Cardiac fibroblast (primary cell): ENCODE results near the gene SMIM35.
"Not testable (repeated sequence)": the region's sequence is repeated elsewhere in the genome, so short reads cannot be mapped to it uniquely, and the experiment has no call there.

Source experiments
- DNase-seq, 2 donors: peaks; one replicate each; pipeline versions ENCODE4 v3.0.0 to v3.0.0-alpha.2; 2010; ENCODE audit warnings: low read depth in 2 of 2
- H3K4me3 ChIP-seq, 2 donors: replicated peaks in 1 of 2; 1 replicate in 1 of 2; 2 replicates in 1 of 2; pipeline ENCODE4 v1.5.1; 2011; ENCODE audit warnings: low read depth in 2 of 2, low read length in 2 of 2, mild to moderate bottlenecking in 2 of 2, moderate library complexity in 1 of 2
- TF ChIP-seq, protein P1 (sequence below): IDR thresholded peaks from one replicate; pipeline ENCODE4 v1.5.1; 2011; ENCODE audit warnings: low read depth, mild to moderate bottlenecking, low read length, inconsistent platforms

SMIM35 gene

DNA sequence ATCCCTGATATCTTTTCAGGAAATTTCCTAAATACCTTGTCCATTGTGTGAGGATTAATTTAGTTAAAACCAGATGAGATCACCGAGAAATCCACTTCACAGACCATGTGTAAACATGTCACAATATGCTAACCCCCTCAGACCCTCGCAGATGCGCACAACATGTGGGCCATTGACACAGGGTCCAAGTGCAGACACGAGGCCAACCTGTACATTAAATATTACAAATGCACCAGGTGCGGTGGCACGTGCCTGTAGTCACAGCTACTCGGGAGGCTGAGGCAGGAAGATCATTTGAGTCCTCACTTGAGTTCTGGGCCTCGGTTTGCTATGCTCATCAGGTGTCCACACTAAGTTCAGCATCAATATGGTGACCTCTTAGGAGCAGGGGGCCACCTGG, 19.8 kb downstream of the SMIM35 start:
- TF ChIP-seq, protein P1, sequence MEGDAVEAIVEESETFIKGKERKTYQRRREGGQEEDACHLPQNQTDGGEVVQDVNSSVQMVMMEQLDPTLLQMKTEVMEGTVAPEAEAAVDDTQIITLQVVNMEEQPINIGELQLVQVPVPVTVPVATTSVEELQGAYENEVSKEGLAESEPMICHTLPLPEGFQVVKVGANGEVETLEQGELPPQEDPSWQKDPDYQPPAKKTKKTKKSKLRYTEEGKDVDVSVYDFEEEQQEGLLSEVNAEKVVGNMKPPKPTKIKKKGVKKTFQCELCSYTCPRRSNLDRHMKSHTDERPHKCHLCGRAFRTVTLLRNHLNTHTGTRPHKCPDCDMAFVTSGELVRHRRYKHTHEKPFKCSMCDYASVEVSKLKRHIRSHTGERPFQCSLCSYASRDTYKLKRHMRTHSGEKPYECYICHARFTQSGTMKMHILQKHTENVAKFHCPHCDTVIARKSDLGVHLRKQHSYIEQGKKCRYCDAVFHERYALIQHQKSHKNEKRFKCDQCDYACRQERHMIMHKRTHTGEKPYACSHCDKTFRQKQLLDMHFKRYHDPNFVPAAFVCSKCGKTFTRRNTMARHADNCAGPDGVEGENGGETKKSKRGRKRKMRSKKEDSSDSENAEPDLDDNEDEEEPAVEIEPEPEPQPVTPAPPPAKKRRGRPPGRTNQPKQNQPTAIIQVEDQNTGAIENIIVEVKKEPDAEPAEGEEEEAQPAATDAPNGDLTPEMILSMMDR: no peak
- no peak overlapping the region for H3K4me3 ChIP-seq
- DNase-seq: no peak

DNA sequence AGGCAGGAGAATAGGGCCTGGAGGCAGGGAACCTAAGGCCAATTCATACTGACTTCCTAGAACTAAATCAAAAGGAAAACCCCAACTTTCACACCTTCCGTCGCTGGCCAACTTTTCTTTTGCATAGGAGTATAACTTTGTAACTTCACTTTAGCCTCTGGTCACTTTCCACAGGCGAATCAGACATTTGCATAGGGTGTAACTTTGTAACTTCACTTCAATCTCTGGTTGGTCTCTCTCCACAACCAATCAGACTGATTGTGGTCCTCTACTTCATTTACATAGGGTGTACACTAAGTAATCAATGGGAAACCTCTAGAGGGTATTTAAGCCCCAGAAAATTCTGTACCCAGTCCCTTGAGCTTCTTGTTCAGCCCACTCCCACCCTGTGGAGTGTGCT, 21.4 kb downstream of the SMIM35 start:
- DNase-seq: no peak
- H3K4me3 ChIP-seq: no peak overlapping the region
- TF ChIP-seq, protein P1: no peak

DNA sequence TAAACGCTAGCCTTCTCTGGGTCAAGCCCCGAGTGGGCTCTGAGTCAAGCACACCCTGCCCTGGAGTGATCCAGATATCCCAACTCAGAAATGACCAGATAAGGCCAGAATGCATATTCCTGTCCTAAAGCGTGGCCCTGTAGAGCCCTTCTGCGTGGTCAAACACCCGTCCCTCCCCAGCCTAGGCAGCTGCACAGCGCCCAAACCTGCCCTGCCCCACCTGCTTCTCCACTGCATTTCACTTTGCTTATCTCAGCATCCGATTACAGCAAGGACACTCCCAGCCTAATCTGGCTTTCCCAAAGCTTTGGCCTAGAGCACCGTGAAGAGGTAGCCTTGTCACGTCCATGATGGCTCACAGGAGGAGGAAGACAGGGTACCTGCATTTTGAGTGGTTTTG, 21.8 kb downstream of the SMIM35 start:
- no peak overlapping the region for H3K4me3 ChIP-seq
- no peak for DNase-seq
- TF ChIP-seq, protein P1: no peak

DNA sequence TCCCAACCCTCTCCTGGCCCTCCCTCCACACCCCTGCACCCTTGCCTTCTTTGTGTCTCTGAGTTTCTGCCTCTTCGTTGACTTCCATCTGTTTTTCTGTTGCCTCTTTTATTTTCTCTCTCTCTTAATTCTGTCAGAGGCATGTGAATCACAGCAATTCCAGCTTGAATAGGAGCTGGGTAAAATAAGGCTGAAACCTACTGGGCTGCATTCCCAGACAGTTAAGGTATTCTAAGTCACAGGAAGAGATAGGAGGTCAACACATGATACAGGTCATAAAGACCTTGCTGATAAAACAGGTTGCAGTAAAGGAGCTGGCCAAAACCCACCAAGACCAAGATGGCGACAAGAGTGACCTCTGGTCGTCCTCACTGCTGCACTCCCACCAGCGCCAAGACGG, 24.1 kb downstream of the SMIM35 start:
- not testable (repeated sequence) for H3K4me3 ChIP-seq, DNase-seq

DNA sequence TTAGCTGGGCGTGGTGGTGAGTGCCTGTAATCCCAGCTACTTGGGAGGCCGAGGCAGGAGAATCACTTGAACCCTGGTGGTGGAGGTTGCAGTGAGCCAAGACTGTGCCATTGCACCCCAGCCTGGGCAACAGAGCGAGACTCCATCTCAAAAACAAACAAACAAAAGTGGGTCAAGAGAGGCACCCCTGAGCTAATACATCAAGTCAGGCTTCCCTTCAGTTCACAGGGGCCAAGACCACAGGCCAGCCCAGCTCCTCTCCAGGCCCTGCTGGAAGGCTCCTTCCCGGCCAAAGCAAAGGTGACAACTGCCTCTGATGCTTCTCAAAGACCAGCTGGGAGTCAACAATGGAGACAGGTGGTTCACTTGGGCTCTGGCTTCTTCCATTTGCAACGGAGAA, 24.6 kb downstream of the SMIM35 start:
- H3K4me3 ChIP-seq, DNase-seq: not testable (repeated sequence)

DNA sequence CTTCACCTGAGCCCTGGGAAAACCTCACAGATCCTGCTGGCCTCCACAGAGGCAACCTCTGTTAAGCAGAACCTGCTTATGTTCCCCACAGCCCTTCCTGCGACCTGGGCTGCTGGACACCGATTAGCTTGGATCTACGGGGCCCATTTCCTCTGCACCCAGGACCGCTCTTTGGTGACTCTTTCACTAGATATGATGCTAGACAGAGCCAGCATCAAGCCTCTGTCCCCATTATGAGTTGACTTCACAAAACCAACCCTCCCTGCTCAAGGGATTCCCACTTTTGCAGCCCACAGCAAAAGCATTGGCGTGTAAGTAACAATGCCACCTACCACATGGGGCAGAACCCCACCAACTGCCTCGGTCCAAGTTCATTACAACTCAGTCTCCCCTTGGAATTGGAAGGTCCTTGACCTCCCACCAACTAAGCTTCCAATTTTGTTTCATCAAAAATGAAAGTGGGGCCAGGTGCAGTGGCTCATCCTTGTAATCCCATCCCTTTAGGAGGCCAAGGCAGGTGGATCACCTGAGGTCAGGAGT, 25.1 kb downstream of the SMIM35 start:
- TF ChIP-seq, protein P1: no peak
- DNase-seq: no peak
- H3K4me3 ChIP-seq: no peak overlapping the region

DNA sequence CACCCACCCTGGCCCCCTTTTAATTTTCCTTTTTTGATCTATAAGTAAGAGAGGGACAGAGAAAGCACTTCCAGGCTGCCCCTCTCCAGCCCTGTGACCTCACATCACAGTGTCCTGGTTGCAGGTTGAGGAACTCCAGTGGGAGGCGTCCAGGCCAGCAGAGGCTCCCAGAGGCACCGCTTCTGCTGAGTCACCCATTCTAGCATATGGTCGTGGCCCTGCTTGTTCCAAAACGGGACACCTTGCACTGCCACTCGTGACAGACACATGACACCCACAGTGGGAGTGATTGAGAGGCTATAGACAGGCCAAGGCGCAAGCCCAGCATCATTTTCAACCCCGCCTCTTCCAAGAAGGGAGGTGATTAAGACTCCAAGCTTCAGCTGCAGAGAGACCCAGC, 25.9 kb downstream of the SMIM35 start:
- no peak for DNase-seq
- TF ChIP-seq, protein P1: no peak
- H3K4me3 ChIP-seq: no peak overlapping the region

DNA sequence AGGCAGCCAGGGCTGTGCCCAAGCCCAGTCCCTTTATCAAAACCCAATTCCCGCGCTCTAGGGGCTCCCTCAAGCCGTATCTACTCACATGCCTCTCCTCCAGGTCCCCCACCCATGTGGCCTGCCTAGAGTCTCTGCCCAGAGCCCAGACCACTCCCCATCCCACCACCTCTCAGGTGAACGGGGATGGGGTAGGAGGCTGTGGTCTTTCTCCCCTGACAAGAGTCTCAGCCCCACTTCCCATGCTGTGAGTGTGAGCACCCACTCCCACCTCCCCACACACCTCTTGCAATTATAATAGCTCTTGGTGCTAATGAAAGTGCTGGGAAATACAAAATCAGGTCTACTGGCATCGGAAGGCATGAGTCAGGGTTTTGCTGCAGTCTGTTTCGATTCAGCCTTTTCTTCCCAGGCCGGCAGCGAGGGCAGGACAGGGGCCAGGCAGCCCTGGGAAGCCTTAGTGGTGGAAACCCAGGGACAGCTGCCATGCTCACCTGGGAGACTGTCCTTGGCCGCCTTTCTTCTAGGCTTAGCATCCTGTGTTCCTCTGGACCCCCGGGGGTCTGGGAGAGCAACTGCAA, 26.6 kb downstream of the SMIM35 start:
- DNase-seq: no peak

More for the DNA sequence above, 26.6 kb downstream of the SMIM35 start:
- H3K4me3 ChIP-seq: no peak overlapping the region
- TF ChIP-seq, protein P1: no peak
